HG03025 (cell line): ENCODE measurements around the gene NUMA1.

Experiments
- ATAC-seq: cut with Tn5 transposase; IDR thresholded peaks from one replicate; pipeline ENCODE4 v1.9.1; 2021; ENCODE audit warnings: mild to moderate bottlenecking, moderate library complexity; ENCODE audit not compliant: unreplicated experiment, low FRiP score

The NUMA1 gene

DNA sequence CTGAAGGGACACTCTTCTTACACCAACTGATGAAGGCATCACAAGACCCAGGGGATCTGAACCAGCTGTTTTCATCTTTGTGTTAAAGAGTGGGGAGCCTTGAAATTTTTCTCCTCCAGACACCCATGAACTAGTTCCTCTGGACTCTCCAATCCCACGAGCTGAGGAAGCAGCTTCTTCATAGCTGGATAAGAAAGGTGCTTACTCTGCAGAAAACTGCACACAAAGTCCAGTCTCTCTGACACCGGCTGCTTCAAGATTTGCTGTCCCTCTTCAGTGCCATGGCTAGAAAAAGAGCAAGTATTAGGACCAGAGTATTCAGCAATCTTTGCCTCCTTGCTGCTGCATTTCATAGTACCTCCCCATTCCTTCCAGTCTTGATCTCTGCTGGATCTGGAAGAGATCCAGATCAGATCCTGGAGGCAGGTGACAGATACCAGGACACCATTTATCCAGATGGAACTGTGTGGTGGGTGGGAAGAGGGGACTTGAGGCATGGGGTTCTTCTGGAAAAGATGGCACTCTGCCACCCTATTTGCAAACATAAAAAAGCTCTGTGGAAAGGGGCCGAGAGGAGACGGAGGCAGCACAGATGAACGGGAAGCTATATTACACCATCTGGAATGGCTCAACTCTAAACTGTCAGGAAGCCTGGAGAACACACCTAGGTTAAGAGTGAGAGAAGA is 56.1 kb downstream of the NUMA1 start:
- ATAC-seq: no peak

DNA sequence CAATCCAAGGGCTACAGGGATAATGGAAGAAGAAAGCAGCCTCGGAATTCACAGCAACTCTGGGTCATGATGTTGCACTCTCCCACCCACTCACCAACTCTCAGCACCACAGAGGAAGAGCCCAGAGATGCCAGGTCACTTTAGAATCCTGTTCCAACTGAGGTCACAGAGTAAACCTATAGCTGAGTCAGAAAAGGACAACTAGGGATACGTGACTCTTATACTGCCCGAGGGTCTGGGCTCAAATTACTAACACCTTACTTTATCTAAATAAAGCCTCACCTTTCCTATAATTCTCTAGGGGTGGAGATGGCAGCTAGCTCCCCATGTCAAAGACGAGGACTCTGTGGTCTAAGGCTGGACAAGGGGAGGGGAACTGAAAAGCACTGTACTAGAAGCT is 57.0 kb downstream of the NUMA1 start:
- ATAC-seq: no peak

DNA sequence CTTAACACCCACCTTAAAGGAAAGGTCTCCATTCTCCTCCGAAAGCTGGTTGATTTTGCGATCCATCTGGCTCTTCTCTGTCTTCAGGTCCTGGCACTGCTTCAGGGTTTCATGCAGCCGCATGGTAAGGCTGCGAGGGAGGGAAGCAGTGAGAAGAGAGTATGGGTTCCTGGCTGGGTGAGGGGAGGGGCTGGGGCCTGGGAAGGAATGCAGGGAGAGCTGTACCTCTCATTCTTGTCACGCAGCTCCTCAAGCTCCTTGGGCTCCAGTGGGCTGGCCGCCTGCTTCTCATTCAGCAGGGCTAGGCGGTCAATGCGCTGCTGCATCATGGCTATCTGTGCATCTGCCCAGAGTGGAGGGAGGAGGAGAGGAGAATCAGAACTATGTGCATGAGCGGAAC is 62.2 kb downstream of the NUMA1 start:
- no peak for ATAC-seq

DNA sequence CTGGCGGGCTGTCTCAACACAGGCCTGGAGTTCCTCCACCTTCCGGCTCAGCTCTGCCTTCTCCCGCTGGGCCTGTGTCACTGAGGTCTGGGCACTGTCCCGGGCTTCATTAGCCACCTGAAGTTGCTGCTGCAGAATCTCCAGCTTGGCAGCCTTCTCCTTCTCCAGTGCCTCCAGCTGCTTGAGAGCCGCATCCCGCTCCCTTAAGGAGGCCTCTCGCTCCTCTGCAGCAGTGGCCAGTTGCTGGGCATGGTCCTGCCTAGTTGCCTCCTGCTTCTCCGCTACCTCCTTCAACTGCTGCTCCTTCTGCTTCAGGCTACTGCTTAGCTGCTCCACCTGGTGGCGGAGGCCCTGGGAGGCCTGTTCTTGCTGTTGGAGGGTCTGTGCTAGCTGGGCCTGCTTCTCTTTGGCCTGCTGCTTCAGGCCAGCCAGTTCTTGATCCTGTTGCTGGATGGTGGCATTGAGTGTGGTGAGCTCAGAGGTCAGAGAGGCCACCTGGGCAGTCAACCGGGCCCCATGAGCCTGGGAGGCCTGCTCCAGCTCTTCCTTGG is 64.8 kb downstream of the NUMA1 start:
- ATAC-seq: no peak

DNA sequence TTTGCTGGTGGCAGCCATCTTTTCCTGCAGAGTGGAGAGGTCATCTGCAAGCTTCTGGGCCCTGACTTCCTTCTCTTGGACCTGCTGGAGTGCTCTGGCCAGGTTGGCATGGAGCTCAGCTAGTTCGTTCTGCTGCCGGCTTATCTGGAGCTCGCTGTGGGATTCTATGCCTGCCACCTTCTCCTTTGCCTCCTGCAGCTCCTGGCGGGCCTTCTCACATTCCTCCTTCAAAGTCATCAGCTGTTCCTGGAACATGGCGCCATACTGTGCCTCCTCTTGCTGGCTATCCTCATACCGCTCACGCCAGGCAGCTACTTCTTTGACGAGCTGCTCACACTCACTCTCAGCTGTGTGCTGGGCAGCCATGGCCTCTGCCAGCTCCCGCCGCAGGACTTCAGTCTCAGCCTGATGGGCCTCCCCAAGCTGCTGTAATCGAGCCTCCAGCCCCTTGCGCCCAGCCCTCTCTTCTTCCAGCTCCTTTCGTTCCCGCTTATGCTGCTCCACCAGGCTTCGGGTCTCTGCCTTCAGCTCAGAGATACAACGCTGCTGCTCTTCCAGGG is 65.5 kb downstream of the NUMA1 start:
- no peak for ATAC-seq

DNA sequence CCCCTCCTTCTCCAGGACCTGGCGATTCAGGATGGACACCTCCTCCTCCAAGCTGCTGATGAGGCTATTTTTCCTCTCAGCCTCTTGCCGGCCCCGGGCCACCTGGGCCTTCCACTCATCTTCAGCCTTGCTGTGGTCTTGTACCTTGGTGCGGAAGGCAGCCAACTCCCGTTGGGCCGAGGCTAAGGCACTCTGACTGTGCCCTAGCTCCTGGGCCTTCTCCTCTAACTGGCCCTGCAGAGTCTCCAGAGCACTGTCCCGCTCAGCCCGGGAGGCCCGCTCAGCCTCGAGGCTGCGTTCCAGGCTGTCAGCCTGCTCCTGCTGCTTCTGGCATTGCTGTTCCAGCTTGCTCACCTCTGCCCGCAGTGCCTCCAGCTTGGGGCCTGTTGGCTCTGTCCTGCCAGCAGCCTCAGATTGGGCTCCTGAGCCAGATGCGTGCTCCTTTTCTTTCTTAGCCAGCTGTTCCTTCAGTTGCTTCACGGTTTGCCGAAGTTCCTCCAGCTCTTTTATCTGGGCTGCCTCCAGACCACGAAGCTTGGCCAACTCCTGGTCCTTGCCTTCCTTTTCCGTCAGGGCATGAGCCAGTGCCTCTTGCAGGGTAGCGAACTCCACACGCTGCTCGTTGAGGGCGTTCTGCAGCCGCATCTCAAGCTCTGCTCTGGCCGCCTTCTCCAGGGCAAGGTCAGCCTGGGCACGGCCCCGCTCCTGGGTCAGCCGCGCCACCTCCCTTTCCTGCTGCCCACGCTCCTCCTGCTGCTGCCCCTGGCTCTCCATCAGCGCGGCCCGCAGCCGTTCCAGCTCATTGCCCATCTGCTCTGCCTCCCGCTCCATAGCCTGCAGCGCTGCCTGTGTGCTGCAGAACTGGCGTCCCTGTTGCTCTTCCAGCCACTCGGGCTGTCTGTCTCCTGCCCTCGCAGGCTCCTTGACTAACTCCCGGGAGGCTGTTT is 66.3 kb downstream of the NUMA1 start:
- ATAC-seq: no peak

DNA sequence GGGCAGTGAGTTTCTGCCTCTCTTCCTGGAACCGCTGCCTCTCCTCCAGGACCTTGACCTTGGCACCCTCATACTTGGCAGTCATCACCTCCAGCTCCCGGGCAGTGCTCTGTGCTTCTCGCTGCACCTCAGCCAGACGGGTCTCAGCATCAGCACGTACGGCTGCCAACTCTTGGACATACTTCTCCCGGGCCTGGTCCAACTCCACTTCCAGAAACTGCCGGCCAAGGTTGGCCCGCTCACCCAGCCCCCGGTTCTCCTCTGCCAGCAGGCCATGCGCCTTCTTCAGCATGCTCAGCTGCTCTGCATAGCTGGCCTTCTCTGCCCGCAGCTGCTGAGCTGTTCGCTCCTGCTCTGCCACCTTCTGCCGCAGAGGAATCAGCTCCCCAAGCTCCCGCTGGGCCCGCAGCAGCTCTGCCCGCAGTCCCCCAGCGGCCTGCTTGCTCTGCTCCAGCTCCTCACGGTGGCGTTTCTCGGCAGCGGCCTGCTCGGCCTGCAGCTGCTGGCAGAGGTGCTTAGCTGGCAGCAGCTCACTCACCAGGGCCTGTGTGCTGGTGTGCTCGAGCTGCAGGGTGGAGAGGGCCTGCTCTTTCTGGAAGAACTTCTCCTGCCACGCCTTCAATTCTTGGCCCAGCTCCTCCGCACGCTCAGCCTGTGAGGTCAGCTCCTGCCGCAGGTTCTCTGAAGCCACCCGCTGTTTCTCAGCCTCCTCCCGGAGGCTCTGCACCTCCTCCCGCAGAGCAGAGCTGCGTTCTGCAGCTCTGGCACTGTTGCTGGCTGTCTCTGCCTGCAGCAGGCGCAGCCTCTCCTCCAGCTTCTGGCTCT is 67.2 kb downstream of the NUMA1 start:
- ATAC-seq: no peak

DNA sequence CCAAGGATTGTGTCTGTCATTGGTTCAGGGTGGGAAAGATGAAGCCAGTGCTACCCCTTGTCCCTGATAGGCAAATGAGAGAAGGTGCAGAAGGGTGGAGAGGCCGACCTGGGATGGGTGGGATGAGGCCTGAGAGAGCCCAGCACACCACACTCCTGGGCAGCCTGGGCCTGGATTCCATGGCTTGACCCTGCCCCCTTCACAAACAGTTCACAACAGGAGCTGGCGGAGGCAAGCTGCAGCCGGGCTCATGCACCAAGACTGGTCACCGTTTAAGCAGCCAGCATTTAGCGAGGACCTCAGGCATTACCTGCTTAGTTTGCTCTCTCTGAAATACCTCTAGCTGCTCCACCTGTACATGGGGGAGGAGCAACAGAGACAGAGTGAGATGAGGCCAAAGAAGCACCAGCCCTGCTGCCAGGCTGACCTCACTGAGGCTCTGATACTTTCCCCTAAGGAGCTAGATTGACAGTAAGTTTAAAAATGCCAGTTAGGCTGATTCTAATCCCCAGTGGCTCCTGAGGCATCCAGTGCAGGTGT is 68.2 kb downstream of the NUMA1 start:
- no peak for ATAC-seq

DNA sequence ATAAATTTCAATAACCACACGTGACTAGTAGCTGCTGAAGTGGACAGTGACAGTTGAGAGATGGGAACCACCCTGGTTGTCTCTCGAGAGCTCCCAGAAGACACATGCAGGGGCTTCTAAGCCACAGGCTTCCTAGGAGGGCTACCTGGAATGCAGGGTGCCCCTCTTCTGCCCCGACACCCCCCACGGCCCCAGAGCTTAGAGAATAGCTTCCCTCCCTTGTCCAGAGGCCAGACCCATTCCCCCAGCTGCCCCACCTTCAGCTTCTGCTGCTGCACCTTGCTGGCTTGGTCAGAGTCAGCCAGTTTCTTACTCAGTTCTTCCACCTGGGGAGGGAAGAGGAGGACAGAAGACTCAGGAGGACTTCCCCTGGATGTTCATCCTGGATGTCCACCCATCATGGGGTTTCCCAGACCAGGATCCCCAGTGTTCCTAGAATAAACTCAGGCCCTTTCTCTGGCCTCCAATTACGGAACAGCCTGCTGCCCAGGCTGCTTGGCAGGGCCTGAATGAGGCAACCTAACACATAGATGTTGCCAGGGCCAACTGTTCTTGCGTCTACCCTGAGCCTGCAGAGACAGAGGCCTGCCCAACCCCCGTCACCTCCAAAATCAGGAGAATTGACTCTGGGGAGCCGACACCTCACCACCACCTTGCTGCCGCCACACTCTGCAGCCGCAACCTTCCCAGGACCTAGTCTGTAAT is 69.7 kb downstream of the NUMA1 start:
- ATAC-seq: no peak

DNA sequence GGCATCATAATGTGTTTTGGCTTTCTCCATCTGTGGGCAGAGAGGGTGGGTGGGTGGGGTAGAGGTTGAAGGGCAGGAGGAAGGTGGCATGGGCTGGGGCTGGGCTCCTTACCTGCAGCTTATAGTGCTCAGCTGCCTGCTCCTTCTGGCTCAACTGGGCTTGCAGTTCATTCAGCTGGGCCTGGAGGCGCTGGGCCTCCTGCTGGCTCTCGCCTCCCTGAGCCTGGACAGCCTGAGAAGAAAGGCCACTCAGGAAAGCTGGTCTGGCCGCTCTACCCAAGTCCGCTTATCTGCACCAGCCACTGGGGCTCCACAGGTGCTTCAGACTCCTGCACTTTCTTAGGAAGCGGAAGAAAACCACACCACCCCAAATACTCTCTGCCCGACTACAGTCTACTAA is 71.2 kb downstream of the NUMA1 start:
- no peak for ATAC-seq

DNA sequence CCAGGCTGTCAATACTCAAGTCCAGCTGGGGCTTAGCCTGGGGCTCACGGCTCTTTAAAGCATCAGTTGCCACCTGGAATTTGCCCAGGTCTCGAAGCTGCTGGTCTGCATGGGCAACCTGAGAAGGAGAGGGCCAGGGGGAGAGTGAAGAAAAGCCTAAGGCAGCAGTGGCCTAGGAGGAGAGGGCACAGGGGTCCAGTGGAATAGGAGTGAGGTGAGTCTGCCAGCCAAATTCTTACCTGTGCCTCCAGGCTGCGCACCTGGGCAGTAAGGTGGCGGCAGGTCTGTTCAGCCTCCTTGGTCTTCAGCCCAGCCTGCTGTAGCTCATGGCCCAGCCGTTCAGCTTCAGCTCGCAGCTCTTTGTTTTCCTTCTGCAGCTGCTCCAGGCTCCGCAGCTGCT is 71.6 kb downstream of the NUMA1 start:
- no peak for ATAC-seq

DNA sequence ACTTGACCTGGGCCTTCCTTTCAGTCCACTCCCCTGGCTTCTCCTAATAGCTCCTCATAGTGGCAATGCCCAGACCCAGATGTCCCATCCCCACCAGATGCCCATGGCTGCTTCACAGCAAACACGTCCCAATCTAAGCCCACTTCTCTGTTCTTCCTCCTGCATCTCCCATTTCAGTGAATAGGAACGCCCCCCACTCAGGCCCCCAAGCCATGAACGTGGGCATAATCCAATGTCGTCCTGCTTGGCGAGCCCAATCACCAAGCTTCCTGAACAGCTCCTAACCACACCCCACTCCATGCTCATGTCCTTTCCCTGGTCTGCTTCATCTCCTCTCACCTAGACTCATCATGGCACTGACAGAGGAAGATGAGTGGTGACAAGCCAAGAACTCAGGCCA is 72.8 kb downstream of the NUMA1 start:
- ATAC-seq: no peak

DNA sequence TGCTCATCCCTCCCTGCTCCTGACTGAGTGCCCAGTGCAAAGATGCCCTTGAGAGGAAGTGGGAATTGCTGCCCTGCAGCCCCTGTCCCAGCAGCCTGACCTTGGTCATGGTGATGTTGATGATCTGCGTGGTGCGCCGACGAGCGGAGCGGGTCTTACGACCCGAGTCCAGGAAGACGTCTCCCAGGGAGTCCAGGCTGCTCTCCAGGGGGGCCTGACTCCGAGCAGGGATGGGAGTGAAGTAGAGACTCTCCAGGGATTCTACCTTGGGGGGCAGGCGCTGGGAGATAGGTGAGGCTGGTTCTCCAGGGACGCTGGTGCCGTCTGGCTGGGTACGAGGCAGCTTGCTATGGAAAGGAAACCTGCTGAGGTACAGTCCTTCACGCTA is 73.3 kb downstream of the NUMA1 start:
- ATAC-seq: no peak

DNA sequence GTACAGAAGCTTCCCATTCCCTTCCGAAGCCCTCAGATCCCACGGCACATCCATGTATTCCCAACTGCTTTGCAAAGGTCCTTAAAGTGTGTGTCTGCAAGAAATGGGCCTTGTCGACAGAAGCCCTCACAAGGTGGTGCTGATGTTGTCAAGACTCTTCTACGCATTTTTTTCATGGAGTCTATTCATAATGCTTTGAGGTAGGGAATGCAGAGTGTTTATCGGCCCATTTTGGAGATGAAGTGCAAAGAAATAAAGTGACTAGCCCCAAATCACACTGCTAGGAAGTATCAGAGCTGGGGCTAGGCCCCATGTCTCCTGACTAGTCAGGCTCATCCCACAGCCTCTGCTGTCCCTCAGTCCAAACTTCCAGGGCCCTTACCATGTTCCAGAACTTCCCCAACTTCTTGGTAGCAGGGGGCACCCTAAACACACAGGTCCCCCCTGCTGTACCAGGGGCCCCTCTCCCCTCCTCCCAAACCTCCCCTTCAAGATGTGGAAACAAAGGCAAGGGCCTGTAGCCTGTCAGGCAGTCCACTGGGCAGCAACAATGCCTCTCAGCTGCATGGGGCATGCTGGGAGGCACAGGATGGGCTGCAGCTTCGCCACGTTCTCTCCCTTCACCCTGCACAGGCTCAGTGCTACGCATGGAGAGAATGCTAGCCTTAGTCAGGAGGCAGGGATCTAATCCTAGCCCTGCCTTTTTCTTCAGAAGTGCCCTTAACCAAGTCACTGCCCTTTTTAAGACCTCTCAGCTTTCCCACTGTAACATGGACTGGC is 73.8 kb downstream of the NUMA1 start:
- ATAC-seq: no peak

DNA sequence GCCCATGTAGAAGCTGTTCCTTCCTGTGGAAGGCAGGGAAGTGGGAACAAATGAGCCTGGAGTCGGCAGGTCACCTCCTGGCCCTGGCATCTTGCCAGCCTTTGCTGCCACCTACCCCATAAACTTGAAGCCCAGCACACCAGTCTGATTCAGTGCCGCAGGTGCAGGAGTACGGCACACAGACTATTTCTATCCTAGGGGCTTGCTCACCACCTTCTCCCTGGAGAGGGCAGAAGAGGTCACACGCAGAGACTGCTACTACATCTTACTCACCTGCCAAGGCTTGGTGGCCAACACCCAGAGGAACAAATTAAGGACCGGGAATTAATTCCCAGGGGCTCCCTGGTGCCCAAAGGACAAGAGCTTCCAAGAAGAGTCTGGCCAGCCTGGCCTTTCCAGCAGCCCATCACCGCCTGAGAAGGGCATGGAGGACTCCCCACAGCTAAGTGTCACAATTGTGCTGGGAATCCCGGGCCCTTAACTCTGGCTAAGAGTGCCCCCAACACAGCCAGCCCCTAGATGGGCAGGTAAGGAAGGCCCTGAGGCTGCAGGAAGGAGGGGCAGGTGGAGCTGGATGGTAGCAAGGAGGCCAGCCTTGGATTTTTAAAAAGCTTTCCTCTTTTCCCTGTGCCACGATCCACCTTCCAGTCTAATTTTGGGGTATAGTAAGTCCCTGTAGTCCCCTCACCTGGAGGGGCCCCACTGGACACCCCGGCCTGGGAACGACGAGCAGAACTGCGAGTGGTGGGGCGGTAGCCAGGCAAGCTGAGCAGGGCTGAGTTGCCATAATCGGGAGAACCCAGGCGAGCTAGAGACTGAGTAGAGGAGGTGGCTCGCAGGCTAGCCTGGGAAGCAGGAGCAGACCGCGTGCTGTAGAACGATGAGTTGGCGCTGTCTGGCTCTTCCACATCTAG is 74.7 kb downstream of the NUMA1 start:
- no peak for ATAC-seq

DNA sequence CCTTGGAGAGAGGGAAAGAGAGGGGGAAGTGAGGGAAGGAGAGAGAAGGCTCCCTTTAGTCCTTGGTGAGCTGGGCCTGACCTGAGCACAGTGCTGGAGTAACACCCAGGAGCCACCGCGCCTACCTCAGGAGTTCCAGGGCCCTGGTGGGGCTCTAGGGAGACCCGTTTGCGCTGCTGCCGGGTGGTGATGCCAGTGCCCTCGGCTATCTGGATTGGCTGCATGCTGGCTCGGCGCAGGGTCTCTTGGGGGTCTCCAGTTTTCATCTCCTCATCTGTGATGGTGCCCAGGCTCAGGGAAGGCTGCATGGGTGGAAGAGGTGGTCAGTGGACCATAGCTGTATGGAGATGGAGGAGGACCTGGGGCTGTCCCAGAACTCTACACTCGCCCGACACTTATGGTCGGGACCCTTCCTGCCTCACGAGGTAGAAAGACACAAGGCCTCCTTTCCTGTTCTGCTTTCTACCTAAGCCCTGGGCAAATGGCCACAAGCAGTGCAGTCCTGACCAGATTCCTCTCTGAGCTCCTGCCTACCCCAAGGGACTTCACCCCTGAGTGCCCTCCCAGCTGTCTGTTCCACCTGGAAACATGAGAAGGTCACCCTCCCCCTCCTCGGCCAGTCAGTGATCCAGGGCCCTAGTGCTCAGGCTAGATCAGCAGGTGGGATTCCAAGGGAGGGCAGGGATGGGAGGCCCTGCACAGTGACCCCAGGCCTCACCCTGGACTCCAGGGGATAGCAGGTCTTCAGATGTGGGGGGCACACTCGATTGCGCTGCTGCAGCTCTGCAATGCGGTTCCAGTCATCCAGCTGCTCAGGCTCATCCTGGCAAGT is 75.6 kb downstream of the NUMA1 start:
- ATAC-seq: no peak

DNA sequence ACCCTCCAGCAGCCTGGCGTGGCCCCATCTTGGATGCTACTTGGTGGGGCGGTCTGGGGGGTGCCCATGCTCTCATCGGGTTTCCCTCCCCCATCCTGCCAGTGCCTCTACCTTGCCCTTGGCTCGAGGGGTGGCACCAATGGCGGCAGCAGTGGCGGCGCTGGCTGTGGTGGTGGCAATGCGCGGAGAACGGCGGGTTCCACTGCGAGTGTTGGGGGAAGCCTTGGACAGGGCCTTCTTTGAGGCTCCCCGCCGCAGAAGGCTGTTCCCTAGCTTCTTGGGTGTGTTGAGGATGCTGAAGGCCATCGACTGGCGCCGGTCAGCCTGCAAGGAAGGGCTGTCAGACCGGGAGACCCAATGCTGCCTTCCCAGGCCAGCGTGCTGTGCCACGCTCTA is 76.6 kb downstream of the NUMA1 start:
- ATAC-seq: no peak
